IPS-15b (cell line): ENCODE data around the gene PIEZO2.
"Not testable (repeated sequence)": the region's sequence is repeated elsewhere in the genome, so short reads cannot be mapped to it uniquely, and the experiment has no call there.

Experiments used
- H3K27me3 ChIP-seq: one replicate; pipeline ENCODE4 v1.6.1; 2013; ENCODE audit warnings: low read length; ENCODE audit not compliant: control insufficient read depth, insufficient read depth
- H3K36me3 ChIP-seq: one replicate; pipeline ENCODE4 v1.6.1; 2013; ENCODE audit warnings: low read length; ENCODE audit not compliant: control insufficient read depth, insufficient read depth
- H3K4me1 ChIP-seq: one replicate; pipeline ENCODE4 v1.6.1; 2013; ENCODE audit warnings: mild to moderate bottlenecking, low read length; ENCODE audit not compliant: control insufficient read depth, insufficient read depth
- H3K4me3 ChIP-seq: one replicate; pipeline ENCODE4 v1.5.1; 2013; ENCODE audit warnings: low read depth, low read length
- H3K9ac ChIP-seq: one replicate; pipeline ENCODE4 v1.6.1; 2013; ENCODE audit warnings: low read depth, mild to moderate bottlenecking, low read length
- H3K9me3 ChIP-seq: one replicate; pipeline ENCODE4 v1.6.1; 2013; ENCODE audit warnings: mild to moderate bottlenecking, low read length; ENCODE audit not compliant: control insufficient read depth, insufficient read depth

PIEZO2 gene

DNA sequence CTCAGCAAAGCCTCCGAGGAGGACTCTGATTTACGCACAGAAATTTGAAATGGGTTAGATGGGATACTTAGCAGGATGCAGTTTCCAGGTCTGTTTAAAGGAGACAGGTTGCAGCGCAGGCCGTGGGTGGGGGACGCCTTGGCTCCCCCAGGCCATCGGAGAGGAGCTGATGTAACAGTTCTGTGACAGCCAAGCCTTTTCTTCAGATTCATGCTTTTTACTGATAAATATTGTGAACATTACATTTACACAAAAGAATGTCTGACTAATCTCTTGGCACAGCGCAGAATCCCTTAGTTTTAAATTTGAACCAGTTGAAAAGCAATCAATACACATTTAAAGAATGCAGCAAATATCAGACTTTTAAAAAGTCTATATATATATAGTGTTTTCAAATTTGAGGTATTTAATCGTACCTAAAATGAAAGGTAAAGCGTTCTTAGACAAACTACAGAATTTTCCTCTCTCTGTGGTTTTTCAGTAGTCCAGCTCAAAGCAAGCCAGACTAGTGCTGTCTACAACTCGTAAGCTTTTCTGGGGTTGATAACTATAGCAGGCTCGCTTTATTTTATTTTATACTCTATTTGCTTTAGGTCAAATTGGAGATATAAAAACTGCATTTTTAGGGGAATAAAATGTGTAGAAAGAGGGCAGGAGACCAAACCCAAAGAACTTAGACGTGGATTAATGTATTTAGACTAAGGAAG, 221.9 kb downstream of the PIEZO2 start:
- Histone ChIP-seq H3K9me3 (no peaks in the 10 kb centered on the region), H3K9ac (no peak overlapping the region), H3K4me1 (peaks cover 22% of the 10 kb centered on the region), H3K27me3 (no peaks in the 10 kb centered on the region), H3K36me3 (no peaks in the 10 kb centered on the region), H3K4me3 (no peak overlapping the region)

- H3K9me3 ChIP-seq = no peaks in the 10 kb centered on the region
- no peaks in the 10 kb centered on the region for H3K36me3 ChIP-seq
- H3K27me3 ChIP-seq = no peaks in the 10 kb centered on the region
- peaks cover 22% of the 10 kb centered on the region for H3K4me1 ChIP-seq
- no peak overlapping the region for H3K4me3 ChIP-seq
- no peak overlapping the region for H3K9ac ChIP-seq
Observed at GRCh38 chr18:10926621-10927161, 222.7 kb downstream of the PIEZO2 start.

- H3K4me3 ChIP-seq = no peak overlapping the region
- H3K9ac ChIP-seq = no peak overlapping the region
- H3K36me3 ChIP-seq = no peaks in the 10 kb centered on the region
- peaks cover 10% of the 10 kb centered on the region for H3K4me1 ChIP-seq
- H3K9me3 ChIP-seq = no peaks in the 10 kb centered on the region
- no peaks in the 10 kb centered on the region for H3K27me3 ChIP-seq
Observed at GRCh38 chr18:10924290-10924689, 225.1 kb downstream of the PIEZO2 start.

GRCh38 chr18:10923551-10924070, 225.8 kb downstream of the PIEZO2 start:
- Histone ChIP-seq H3K4me3 (no peak overlapping the region), H3K9me3 (no peaks in the 10 kb centered on the region), H3K36me3 (no peaks in the 10 kb centered on the region), H3K27me3 (no peaks in the 10 kb centered on the region), H3K4me1 (peaks cover 4% of the 10 kb centered on the region), H3K9ac (no peak overlapping the region)

- no peak overlapping the region for H3K9ac ChIP-seq
- no peaks in the 10 kb centered on the region for H3K36me3 ChIP-seq
- H3K4me3 ChIP-seq = no peak overlapping the region
- peaks cover 4% of the 10 kb centered on the region for H3K4me1 ChIP-seq
- no peaks in the 10 kb centered on the region for H3K27me3 ChIP-seq
- H3K9me3 ChIP-seq = no peaks in the 10 kb centered on the region
Observed at GRCh38 chr18:10923141-10923540, 226.2 kb downstream of the PIEZO2 start.

DNA sequence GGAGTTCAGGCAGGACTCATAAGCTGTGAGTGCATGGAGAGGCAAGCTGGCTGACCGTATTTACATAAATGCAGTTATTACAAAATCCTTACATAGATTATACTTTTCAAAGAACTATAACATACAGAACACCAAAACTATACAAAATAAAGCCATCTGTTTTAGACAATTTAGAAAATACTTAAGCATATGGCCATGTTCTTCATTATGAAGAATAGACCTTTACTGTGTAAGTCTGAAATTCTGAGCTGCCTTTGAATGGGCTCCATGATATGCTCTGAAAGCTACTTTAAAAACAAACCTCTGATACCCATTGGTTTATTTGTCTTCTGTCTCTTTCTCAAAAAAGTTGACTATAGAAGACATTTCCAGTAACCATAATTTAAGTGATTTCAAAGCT, 226.7 kb downstream of the PIEZO2 start:
- H3K9ac ChIP-seq = not testable (repeated sequence)

GRCh38 chr18:10920309-10920708, 229.1 kb downstream of the PIEZO2 start:
- H3K27me3 ChIP-seq, H3K4me3 ChIP-seq, H3K36me3 ChIP-seq, H3K4me1 ChIP-seq, H3K9ac ChIP-seq, H3K9me3 ChIP-seq: not testable (repeated sequence)

More for the DNA sequence above, 226.7 kb downstream of the PIEZO2 start:
- H3K36me3 ChIP-seq, H3K4me1 ChIP-seq, H3K4me3 ChIP-seq, H3K9me3 ChIP-seq, H3K27me3 ChIP-seq: not testable (repeated sequence)

DNA sequence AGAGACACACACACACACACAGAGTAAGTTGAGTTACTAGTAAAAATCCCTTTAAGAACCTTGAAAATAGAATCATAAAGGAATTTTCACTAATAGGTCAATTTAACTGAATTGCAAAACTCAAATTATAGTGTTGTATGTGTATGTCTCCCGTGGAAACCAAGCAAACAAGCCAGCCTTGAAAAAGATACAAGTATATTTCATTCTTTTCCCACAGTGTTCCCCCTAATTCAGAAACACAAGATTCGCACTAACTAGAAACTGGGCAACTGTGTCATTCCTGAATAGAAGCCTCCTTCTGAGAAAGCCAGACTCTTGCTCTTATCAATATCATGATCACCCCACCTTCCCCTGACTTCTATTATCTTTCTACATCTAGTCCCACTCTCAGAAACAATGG, 229.5 kb downstream of the PIEZO2 start:
- Histone ChIP-seq H3K4me3 (no peak overlapping the region), H3K36me3 (no peaks in the 10 kb centered on the region), H3K9me3 (no peaks in the 10 kb centered on the region), H3K9ac (no peak overlapping the region), H3K27me3 (no peaks in the 10 kb centered on the region), H3K4me1 (no peaks in the 10 kb centered on the region)

GRCh38 chr18:10916865-10917264, 232.5 kb downstream of the PIEZO2 start:
- no peaks in the 10 kb centered on the region for H3K4me1 ChIP-seq
- no peaks in the 10 kb centered on the region for H3K27me3 ChIP-seq
- no peak overlapping the region for H3K9ac ChIP-seq
- H3K9me3 ChIP-seq = no peaks in the 10 kb centered on the region
- H3K36me3 ChIP-seq = no peaks in the 10 kb centered on the region
- H3K4me3 ChIP-seq = no peak overlapping the region

DNA sequence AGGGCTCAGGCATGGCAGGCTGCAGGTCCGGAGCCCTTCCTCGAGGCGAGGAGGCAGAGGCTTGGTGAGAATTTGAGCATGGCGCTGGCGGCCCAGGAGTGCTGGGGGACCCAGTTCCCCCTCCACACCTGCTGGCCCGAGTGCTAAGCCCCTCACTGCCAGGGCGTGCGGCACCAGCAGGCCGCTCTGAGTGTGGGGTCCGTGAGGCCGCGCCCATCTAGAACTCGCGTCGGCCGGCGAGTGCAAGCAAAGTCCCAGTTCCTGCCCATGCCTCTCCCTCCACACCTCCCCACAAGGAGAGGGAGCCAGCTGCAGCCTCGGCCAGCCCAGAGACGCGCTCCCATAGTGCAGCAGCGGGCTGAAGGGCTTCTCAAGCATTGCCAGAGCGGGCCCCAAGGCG, 233.0 kb downstream of the PIEZO2 start:
- H3K4me3 ChIP-seq = no peak overlapping the region
- H3K9me3 ChIP-seq = no peaks in the 10 kb centered on the region
- no peaks in the 10 kb centered on the region for H3K36me3 ChIP-seq
- H3K4me1 ChIP-seq = no peaks in the 10 kb centered on the region
- H3K9ac ChIP-seq = no peak overlapping the region
- H3K27me3 ChIP-seq = no peaks in the 10 kb centered on the region

- H3K4me1 ChIP-seq = not testable (repeated sequence)
Observed at GRCh38 chr18:10915748-10916147, 233.6 kb downstream of the PIEZO2 start.

GRCh38 chr18:10914610-10915009, 234.8 kb downstream of the PIEZO2 start:
- not testable (repeated sequence) for H3K9ac ChIP-seq, H3K27me3 ChIP-seq, H3K4me1 ChIP-seq, H3K4me3 ChIP-seq, H3K9me3 ChIP-seq, H3K36me3 ChIP-seq

More at GRCh38 chr18:10915748-10916147, 233.6 kb downstream of the PIEZO2 start:
- not testable (repeated sequence) for H3K4me3 ChIP-seq, H3K9me3 ChIP-seq, H3K27me3 ChIP-seq, H3K36me3 ChIP-seq, H3K9ac ChIP-seq
